GM21447 (cell line): ENCODE measurements around the gene ARHGAP32.

Experiments used
- ATAC-seq: cut with Tn5 transposase; IDR thresholded peaks from one replicate; pipeline ENCODE4 v1.9.1; 2021; ENCODE audit not compliant: unreplicated experiment

ARHGAP32 gene

GRCh38 chr11:128917144-128917724, 274.9 kb downstream of the ARHGAP32 start:
- no peak for ATAC-seq

- ATAC-seq, result no peak
Observed at GRCh38 chr11:128916681-128917080, 275.4 kb downstream of the ARHGAP32 start.

- ATAC-seq, result no peak
Observed at GRCh38 chr11:128916037-128916572, 276.0 kb downstream of the ARHGAP32 start.

GRCh38 chr11:128915149-128915521, 277.0 kb downstream of the ARHGAP32 start:
- no peak for ATAC-seq
